ENCODE data around the gene C17orf100. TPM values are rescaled to one million over a fixed set of nuclear protein-coding genes. Genes with fewer than 3 reads are reported as not detected.

C17orf100 gene
- total RNA-seq, 2 donors from 2014 or later, result 3.3 to 6.2 TPM

DNA sequence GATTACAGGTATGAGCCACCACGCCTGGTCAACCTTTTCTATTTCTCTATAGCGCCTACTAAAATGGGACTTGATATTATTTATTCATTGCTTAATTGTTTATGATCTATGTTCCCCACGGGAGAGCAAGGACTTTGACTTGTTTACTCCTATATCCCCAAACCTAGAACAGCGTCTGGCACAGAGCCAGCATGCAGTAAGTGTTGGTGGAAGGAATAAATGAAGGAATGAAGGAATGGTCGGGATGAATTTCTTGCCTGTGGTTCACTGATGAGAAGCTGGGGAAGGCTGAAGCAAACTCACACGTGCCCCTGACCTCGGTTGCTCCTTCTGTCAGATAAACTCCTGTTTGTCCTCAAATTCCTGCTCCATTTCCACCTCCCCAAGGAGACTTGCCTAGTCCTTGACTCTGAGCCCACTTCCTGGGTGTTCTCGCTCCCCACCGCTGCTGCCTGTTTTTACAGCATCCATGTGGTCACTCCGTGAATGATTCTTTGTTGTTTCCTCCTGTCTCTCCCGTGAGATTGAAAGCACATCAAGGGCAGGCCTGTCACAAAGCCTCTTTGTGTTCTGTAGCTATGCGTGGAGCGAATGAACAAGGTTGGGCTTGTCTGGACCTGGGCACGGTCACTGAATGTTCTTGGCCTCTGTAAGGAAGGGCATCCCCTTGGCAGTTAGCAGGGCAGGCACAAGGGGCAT lies 17.3 kb downstream of the C17orf100 start:
- Histone ChIP-seq H3K27ac (no peak overlapping the region), H3K4me3 (no peak overlapping the region), H3K4me1 (peaks cover 11% of the 10 kb centered on the region), H3K27me3 (no peaks in the 10 kb centered on the region), H3K36me3 (replicated peaks in 1 of 2; ENCODE audit: insufficient read depth in 1 of 2, low read depth in 2 of 2) (no peaks in the 10 kb centered on the region), H3K9me3 (no peaks in the 10 kb centered on the region)
- no peak for TF ChIP-seq CTCF (IDR thresholded peaks at IDR 0.05)
- TF ChIP-seq POLR2A (IDR thresholded peaks at IDR 0.05), result no peak
- DNase-seq (no peak), ATAC-seq (no peak)
- intact Hi-C loops (cut with DNase I), result loop anchor here (10.0 kb wide), 1 partner anchor 166 kb away; the partner anchor contains the start of gene TEKT1
- WGBS, 2 donors, result 66 to 68% methylated on average over 14 of the region's 14 CpGs

DNA sequence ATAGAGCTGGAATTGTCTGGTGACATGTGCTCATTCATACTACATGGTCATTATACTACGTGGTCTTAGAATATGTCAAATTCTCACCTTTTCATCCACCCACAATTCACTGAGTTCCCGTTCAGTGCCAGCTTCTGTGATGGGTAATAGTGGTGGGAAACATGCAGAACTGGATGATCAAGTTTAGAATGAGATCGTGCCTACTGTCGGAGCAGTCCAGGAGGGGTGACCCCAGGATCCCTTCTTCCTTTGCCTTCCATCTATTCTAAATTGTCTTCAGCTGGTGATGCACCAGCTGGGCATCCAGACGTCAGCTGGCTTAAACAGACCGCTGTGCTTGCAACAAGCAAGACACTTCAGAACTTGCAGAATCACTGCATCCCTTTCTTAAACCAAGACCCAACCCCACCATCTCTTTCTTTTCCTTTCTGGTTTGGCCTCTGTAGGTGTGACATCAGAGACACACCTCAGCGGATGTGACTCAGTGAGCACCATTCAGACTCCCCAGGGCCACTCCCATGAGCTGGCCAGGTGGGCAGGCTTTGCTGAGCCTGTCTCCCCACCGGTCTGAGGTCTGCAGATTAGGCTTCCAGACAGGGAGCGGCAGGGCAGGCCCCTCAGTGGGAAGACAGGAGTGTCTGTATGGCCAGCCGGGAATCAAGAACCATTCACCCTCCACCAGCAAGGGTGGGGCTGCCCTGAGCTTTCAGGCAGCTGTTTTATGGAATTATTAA lies 18.1 kb downstream of the C17orf100 start:
- WGBS, 2 donors, result 71 to 81% methylated on average over 10 of the region's 10 CpGs
- Histone ChIP-seq H3K27ac (no peak overlapping the region), H3K4me1 (peaks cover 11% of the 10 kb centered on the region), H3K27me3 (no peaks in the 10 kb centered on the region), H3K4me3 (no peak overlapping the region), H3K36me3 (replicated peaks in 1 of 2; ENCODE audit: insufficient read depth in 1 of 2, low read depth in 2 of 2) (no peaks in the 10 kb centered on the region), H3K9me3 (no peaks in the 10 kb centered on the region)
- no peak for DNase-seq
- no peak for ATAC-seq
- intact Hi-C loops (cut with DNase I), result loop anchor here (10.0 kb wide), 2 partner anchors 165 to 325 kb away; partner anchors contain the start of genes ALOX12 and TEKT1
- TF ChIP-seq POLR2A (IDR thresholded peaks at IDR 0.05) (no peak), CTCF (IDR thresholded peaks at IDR 0.05) (no peak)

DNA sequence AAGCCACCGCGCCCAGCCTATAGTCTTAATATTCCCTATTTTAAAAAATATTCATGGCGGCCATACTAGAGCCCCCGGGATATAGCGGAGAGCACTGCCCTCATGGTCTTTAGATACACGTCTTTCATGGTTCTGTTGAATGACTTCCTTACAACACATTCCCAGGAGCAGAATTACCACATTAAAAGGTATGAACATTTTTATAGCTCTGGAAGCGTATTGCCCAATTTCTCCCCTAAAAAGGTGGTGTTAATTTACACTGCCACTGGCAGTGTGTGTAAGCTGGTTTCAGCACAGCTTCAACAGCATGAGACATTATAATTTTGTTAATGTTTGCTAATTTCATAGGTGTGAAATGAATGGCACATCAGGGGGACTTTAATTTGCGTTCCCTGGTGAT lies 19.0 kb downstream of the C17orf100 start:
- no peak for TF ChIP-seq CTCF (IDR thresholded peaks at IDR 0.05)
- no peak for TF ChIP-seq POLR2A (IDR thresholded peaks at IDR 0.05)

DNA sequence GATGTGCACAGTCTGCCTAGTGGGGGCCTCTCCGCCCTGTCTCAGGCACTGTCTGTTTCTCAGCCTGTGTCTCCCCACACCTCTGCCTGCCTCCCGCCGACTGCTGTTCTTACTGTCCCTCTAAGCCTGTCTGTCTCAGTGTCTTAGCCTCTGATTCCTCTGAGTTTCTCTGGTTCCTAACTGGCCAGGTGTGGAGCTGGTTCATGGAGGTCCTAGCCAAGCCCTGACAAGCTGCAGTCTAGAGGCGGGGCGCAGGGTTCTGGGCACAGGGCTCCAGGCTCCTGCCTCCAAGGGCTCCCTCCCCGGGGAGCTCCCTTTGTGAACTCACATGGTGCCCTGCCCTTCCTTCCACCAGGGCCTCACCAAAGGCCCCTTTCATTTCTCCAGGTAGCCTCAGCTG lies 19.4 kb downstream of the C17orf100 start:
- WGBS, 2 donors, result 76 to 86% methylated on average over 5 to 6 of the region's 6 CpGs
- Histone ChIP-seq H3K27me3 (no peaks in the 10 kb centered on the region), H3K4me3 (no peak overlapping the region), H3K9me3 (no peaks in the 10 kb centered on the region), H3K36me3 (replicated peaks in 1 of 2; ENCODE audit: insufficient read depth in 1 of 2, low read depth in 2 of 2) (no peaks in the 10 kb centered on the region), H3K27ac (no peak overlapping the region), H3K4me1 (peaks cover 8% of the 10 kb centered on the region)
- ATAC-seq, result no peak
- DNase-seq, result no peak
- TF ChIP-seq POLR2A (IDR thresholded peaks at IDR 0.05), result no peak
- TF ChIP-seq CTCF (IDR thresholded peaks at IDR 0.05), result no peak
- intact Hi-C loops (cut with DNase I), result loop anchor here (10.0 kb wide), 1 partner anchor 324 kb away; the partner anchor contains the start of gene ALOX12

More for the DNA sequence above, 19.0 kb downstream of the C17orf100 start:
- intact Hi-C loops (cut with DNase I), result loop anchor here (10.0 kb wide), 1 partner anchor 324 kb away; the partner anchor contains the start of gene ALOX12
- Histone ChIP-seq H3K27ac (no peak overlapping the region), H3K4me3 (no peak overlapping the region), H3K27me3 (no peaks in the 10 kb centered on the region), H3K4me1 (peaks cover 11% of the 10 kb centered on the region), H3K9me3 (no peaks in the 10 kb centered on the region), H3K36me3 (replicated peaks in 1 of 2; ENCODE audit: insufficient read depth in 1 of 2, low read depth in 2 of 2) (no peaks in the 10 kb centered on the region)
- DNase-seq, result no peak
- ATAC-seq, result no peak
- WGBS, 2 donors, result 86 to 91% methylated on average over 8 of the region's 8 CpGs
